ENCODE data around the gene SST. TPM values are rescaled to one million over a fixed set of nuclear protein-coding genes. Genes with fewer than 3 reads are reported as not detected.

SST gene
- total and polyA plus RNA-seq, 4 donors, result not detected

DNA sequence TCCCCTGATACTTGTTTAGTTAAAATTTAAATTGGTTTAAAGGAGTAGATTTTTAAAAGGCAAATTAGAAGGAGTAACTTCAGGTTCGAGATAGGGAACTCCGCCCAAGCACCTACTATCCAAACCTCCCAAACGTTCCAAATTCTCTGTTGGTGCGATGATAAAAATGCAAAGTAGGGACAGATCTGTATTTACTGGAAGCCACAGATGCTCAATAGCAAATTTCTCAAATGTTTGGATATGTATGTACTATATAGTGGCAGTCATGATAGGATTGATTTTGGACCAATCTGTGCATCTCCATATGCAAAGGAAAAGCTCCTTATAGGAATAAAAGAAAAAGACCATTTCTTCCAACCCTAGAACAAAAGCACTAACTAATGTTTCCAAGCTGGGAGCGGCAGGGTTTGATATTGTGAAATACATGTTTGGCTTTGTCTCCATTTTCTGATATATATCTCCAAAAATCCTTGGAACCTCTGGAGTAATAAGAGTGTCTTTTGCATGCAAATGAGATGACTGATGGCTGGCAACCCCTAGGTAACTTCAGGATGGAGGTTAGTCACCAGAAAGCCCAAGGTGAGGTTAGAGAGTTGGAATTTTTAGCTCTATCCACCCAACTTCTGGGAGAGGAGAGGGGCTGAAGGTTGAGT, 16.6 kb upstream of the SST start (continued):
- TF ChIP-seq, protein P1, sequence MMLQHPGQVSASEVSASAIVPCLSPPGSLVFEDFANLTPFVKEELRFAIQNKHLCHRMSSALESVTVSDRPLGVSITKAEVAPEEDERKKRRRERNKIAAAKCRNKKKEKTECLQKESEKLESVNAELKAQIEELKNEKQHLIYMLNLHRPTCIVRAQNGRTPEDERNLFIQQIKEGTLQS (IDR thresholded peaks at IDR 0.05), result no peak
- TF ChIP-seq, protein P2, sequence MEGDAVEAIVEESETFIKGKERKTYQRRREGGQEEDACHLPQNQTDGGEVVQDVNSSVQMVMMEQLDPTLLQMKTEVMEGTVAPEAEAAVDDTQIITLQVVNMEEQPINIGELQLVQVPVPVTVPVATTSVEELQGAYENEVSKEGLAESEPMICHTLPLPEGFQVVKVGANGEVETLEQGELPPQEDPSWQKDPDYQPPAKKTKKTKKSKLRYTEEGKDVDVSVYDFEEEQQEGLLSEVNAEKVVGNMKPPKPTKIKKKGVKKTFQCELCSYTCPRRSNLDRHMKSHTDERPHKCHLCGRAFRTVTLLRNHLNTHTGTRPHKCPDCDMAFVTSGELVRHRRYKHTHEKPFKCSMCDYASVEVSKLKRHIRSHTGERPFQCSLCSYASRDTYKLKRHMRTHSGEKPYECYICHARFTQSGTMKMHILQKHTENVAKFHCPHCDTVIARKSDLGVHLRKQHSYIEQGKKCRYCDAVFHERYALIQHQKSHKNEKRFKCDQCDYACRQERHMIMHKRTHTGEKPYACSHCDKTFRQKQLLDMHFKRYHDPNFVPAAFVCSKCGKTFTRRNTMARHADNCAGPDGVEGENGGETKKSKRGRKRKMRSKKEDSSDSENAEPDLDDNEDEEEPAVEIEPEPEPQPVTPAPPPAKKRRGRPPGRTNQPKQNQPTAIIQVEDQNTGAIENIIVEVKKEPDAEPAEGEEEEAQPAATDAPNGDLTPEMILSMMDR (IDR thresholded peaks at IDR 0.05; ENCODE audit: low read depth, low read length, missing input control), result no peak
- TF ChIP-seq EGR1 (IDR thresholded peaks at IDR 0.05; ENCODE audit: low read depth in 2 of 2) (no peak), FOXA2 (IDR thresholded peaks at IDR 0.05) (no peak), NR2F2 (IDR thresholded peaks at IDR 0.05) (no peak)

DNA sequence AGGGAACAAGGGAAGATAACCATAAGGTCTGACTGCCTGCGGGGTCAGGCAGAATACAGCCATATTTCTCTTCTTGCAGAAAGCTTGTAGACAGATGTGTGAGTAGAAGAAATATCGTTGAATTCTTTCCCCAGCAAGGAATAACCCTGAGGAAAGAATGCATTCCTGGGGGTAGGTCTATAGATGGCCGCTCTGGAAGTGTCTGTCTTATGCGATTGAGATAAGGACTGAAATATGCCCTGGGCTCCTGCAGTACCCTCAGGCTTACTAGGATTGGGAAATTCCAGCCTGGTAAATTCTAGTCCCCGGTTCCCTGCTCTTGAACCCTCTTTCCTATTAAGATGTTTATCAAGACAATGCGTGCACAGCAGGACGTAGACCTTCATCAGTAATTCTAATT, 15.8 kb upstream of the SST start:
- DNase-seq (ENCODE audit: low spot score), result no peak
- TF ChIP-seq FOXA1 (IDR thresholded peaks at IDR 0.05) (no peak), SP1 (IDR thresholded peaks at IDR 0.05) (no peak), YY1 (IDR thresholded peaks at IDR 0.05) (no peak), RAD21 (IDR thresholded peaks at IDR 0.05) (no peak), HNF4G (IDR thresholded peaks at IDR 0.05) (no peak)
- TF ChIP-seq, protein P1 (IDR thresholded peaks at IDR 0.05), result no peak
- no peak overlapping the region for H3K4me3 ChIP-seq (ENCODE audit: low read depth in 1 of 3, low read length in 3 of 3)
- H3K4me1 ChIP-seq (ENCODE audit: control insufficient read depth in 4 of 4, insufficient read depth in 4 of 4, low read length in 3 of 4), result no peaks in the 10 kb centered on the region
- WGBS, result 93% methylated on average over 7 of the region's 7 CpGs
- H3K9me3 ChIP-seq (ENCODE audit: control insufficient read depth in 4 of 4, low read length in 3 of 4), result peaks cover 0 to 1% (median 0%) of the 10 kb centered on the region in 4 donors
- no peak overlapping the region for H3K27ac ChIP-seq (ENCODE audit: low read depth in 1 of 2, low read length in 2 of 2)
- H3K27me3 ChIP-seq (ENCODE audit: control insufficient read depth in 4 of 4, insufficient read depth in 4 of 4, low read length in 3 of 4), result no peaks in the 10 kb centered on the region
- H3K9ac ChIP-seq (ENCODE audit: low read depth in 1 of 2, low read length in 2 of 2), result no peak overlapping the region
- no peaks in the 10 kb centered on the region for H3K36me3 ChIP-seq (ENCODE audit: control insufficient read depth in 4 of 4, insufficient read depth in 3 of 4, low read depth in 1 of 4, low read length in 3 of 4)

- no peak for DNase-seq (ENCODE audit: low spot score)
- H3K36me3 ChIP-seq (ENCODE audit: control insufficient read depth in 4 of 4, insufficient read depth in 3 of 4, low read depth in 1 of 4, low read length in 3 of 4), result no peaks in the 10 kb centered on the region
- no peaks in the 10 kb centered on the region for H3K4me1 ChIP-seq (ENCODE audit: control insufficient read depth in 4 of 4, insufficient read depth in 4 of 4, low read length in 3 of 4)
- TF ChIP-seq ZBTB33 (IDR thresholded peaks at IDR 0.05), result no peak
- no peak for TF ChIP-seq RAD21 (IDR thresholded peaks at IDR 0.05)
- no peak for TF ChIP-seq FOXA2 (IDR thresholded peaks at IDR 0.05)
- no peak for TF ChIP-seq HNF4A (conservative IDR thresholded peaks at IDR 0.05)
- TF ChIP-seq, protein P3, sequence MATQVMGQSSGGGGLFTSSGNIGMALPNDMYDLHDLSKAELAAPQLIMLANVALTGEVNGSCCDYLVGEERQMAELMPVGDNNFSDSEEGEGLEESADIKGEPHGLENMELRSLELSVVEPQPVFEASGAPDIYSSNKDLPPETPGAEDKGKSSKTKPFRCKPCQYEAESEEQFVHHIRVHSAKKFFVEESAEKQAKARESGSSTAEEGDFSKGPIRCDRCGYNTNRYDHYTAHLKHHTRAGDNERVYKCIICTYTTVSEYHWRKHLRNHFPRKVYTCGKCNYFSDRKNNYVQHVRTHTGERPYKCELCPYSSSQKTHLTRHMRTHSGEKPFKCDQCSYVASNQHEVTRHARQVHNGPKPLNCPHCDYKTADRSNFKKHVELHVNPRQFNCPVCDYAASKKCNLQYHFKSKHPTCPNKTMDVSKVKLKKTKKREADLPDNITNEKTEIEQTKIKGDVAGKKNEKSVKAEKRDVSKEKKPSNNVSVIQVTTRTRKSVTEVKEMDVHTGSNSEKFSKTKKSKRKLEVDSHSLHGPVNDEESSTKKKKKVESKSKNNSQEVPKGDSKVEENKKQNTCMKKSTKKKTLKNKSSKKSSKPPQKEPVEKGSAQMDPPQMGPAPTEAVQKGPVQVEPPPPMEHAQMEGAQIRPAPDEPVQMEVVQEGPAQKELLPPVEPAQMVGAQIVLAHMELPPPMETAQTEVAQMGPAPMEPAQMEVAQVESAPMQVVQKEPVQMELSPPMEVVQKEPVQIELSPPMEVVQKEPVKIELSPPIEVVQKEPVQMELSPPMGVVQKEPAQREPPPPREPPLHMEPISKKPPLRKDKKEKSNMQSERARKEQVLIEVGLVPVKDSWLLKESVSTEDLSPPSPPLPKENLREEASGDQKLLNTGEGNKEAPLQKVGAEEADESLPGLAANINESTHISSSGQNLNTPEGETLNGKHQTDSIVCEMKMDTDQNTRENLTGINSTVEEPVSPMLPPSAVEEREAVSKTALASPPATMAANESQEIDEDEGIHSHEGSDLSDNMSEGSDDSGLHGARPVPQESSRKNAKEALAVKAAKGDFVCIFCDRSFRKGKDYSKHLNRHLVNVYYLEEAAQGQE (IDR thresholded peaks at IDR 0.05), result no peak
- no peak for TF ChIP-seq NR2F2 (IDR thresholded peaks at IDR 0.05)
- no peak for TF ChIP-seq TAF1 (conservative IDR thresholded peaks at IDR 0.05)
- TF ChIP-seq RXRA (IDR thresholded peaks at IDR 0.05), result no peak
- TF ChIP-seq JUND (IDR thresholded peaks at IDR 0.05), result no peak
- TF ChIP-seq, protein P1 (IDR thresholded peaks at IDR 0.05), result no peak
- TF ChIP-seq YY1 (IDR thresholded peaks at IDR 0.05), result no peak
- TF ChIP-seq SP1 (IDR thresholded peaks at IDR 0.05), result no peak
- TF ChIP-seq EGR1 (IDR thresholded peaks at IDR 0.05; ENCODE audit: low read depth in 2 of 2), result no peak
- no peak for TF ChIP-seq GABPA (IDR thresholded peaks at IDR 0.05 in 1 of 2, conservative IDR thresholded peaks at IDR 0.05 in 1 of 2)
- TF ChIP-seq FOXA1 (IDR thresholded peaks at IDR 0.05), result no peak
- no peak for TF ChIP-seq HNF4G (IDR thresholded peaks at IDR 0.05)
- TF ChIP-seq MAX (IDR thresholded peaks at IDR 0.05), result no peak
- TF ChIP-seq, protein P2 (IDR thresholded peaks at IDR 0.05; ENCODE audit: low read depth, low read length, missing input control), result no peak
- H3K9me3 ChIP-seq (ENCODE audit: control insufficient read depth in 4 of 4, low read length in 3 of 4), result peaks cover 0 to 1% (median 0%) of the 10 kb centered on the region in 4 donors
- no peak overlapping the region for H3K9ac ChIP-seq (ENCODE audit: low read depth in 1 of 2, low read length in 2 of 2)
- H3K27me3 ChIP-seq (ENCODE audit: control insufficient read depth in 4 of 4, insufficient read depth in 4 of 4, low read length in 3 of 4), result no peaks in the 10 kb centered on the region
- no peak overlapping the region for H3K4me3 ChIP-seq (ENCODE audit: low read depth in 1 of 3, low read length in 3 of 3)
- H3K27ac ChIP-seq (ENCODE audit: low read depth in 1 of 2, low read length in 2 of 2), result no peak overlapping the region
- 76% methylated on average over 2 of the region's 2 CpGs for WGBS
Measured at GRCh38 chr3:187684880-187685279, 14.7 kb upstream of the SST start.

Data from liver (tissue), 9 donors.